Embryonic facial prominence (tissue), 1 donor: ENCODE results near the gene DOC2B.

Experiments
- DNase-seq: peaks from one replicate; pipeline ENCODE4 v3.0.0-alpha.2; 2016; ENCODE audit errors: extremely low spot score

Gene DOC2B

GRCh38 chr17:164303-165235 lies 16.9 kb downstream of the DOC2B start:
- no peak for DNase-seq

- no peak for DNase-seq
These were observed 17.8 kb downstream of the DOC2B start for GRCh38 chr17:163514-164098.

GRCh38 chr17:162689-163088 lies 18.8 kb downstream of the DOC2B start:
- no peak for DNase-seq

GRCh38 chr17:161481-161880 lies 20.0 kb downstream of the DOC2B start:
- no peak for DNase-seq

GRCh38 chr17:160336-160735 lies 21.1 kb downstream of the DOC2B start:
- DNase-seq = no peak

GRCh38 chr17:159609-160008 lies 21.8 kb downstream of the DOC2B start:
- no peak for DNase-seq

- DNase-seq = no peak
These were observed 23.1 kb downstream of the DOC2B start for GRCh38 chr17:158379-158778.

- no peak for DNase-seq
These were observed 23.5 kb downstream of the DOC2B start for GRCh38 chr17:157901-158300.

- no peak for DNase-seq
These were observed 24.5 kb downstream of the DOC2B start for GRCh38 chr17:156946-157345.

- no peak for DNase-seq
These were observed 25.3 kb downstream of the DOC2B start for GRCh38 chr17:156094-156621.

GRCh38 chr17:155576-155975 lies 25.9 kb downstream of the DOC2B start:
- DNase-seq = no peak

- no peak for DNase-seq
These were observed 27.6 kb downstream of the DOC2B start for GRCh38 chr17:153851-154250.

- DNase-seq = no peak
These were observed 28.5 kb downstream of the DOC2B start for GRCh38 chr17:152860-153420.

- no peak for DNase-seq
These were observed 29.3 kb downstream of the DOC2B start for GRCh38 chr17:151886-152859.

GRCh38 chr17:151004-151403 lies 30.4 kb downstream of the DOC2B start:
- no peak for DNase-seq

GRCh38 chr17:149897-150584 lies 31.4 kb downstream of the DOC2B start:
- DNase-seq = no peak

- no peak for DNase-seq
These were observed 32.2 kb downstream of the DOC2B start for GRCh38 chr17:149231-149630.

- no peak for DNase-seq
These were observed 32.7 kb downstream of the DOC2B start for GRCh38 chr17:148757-149156.

GRCh38 chr17:147796-148740 lies 33.4 kb downstream of the DOC2B start:
- DNase-seq = no peak
